ENCODE data around the gene HDLBP. TPM values are rescaled to one million over a fixed set of nuclear protein-coding genes. Genes with fewer than 3 reads are reported as not detected.

The HDLBP gene
- total and polyA plus RNA-seq, 2 experiments from 2014 or later, result 230 to 306 TPM

DNA sequence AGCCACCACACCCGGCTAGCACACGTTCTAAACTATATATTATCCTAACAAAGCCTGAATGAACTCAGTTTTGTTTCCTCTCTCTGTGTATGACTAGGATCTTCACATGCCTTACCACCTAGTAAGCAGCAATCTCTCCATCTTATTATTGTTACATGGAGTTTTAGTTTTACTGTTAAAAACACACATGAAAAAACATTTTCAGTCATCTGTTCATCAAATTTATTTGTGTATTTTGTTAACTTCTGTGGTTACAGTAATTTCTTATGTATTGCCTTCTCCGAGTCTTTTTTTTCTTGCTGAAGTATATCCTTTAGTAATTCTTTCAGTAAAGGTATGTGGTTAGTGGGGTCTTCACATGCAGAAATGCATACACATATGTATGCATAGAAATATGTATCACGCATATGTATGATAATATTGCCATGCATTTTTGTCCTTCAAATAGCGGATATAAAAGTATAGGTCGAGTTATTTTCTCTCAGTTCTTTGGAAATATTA is 95.6 kb downstream of the HDLBP start (continued):
- TF ChIP-seq, protein P1, sequence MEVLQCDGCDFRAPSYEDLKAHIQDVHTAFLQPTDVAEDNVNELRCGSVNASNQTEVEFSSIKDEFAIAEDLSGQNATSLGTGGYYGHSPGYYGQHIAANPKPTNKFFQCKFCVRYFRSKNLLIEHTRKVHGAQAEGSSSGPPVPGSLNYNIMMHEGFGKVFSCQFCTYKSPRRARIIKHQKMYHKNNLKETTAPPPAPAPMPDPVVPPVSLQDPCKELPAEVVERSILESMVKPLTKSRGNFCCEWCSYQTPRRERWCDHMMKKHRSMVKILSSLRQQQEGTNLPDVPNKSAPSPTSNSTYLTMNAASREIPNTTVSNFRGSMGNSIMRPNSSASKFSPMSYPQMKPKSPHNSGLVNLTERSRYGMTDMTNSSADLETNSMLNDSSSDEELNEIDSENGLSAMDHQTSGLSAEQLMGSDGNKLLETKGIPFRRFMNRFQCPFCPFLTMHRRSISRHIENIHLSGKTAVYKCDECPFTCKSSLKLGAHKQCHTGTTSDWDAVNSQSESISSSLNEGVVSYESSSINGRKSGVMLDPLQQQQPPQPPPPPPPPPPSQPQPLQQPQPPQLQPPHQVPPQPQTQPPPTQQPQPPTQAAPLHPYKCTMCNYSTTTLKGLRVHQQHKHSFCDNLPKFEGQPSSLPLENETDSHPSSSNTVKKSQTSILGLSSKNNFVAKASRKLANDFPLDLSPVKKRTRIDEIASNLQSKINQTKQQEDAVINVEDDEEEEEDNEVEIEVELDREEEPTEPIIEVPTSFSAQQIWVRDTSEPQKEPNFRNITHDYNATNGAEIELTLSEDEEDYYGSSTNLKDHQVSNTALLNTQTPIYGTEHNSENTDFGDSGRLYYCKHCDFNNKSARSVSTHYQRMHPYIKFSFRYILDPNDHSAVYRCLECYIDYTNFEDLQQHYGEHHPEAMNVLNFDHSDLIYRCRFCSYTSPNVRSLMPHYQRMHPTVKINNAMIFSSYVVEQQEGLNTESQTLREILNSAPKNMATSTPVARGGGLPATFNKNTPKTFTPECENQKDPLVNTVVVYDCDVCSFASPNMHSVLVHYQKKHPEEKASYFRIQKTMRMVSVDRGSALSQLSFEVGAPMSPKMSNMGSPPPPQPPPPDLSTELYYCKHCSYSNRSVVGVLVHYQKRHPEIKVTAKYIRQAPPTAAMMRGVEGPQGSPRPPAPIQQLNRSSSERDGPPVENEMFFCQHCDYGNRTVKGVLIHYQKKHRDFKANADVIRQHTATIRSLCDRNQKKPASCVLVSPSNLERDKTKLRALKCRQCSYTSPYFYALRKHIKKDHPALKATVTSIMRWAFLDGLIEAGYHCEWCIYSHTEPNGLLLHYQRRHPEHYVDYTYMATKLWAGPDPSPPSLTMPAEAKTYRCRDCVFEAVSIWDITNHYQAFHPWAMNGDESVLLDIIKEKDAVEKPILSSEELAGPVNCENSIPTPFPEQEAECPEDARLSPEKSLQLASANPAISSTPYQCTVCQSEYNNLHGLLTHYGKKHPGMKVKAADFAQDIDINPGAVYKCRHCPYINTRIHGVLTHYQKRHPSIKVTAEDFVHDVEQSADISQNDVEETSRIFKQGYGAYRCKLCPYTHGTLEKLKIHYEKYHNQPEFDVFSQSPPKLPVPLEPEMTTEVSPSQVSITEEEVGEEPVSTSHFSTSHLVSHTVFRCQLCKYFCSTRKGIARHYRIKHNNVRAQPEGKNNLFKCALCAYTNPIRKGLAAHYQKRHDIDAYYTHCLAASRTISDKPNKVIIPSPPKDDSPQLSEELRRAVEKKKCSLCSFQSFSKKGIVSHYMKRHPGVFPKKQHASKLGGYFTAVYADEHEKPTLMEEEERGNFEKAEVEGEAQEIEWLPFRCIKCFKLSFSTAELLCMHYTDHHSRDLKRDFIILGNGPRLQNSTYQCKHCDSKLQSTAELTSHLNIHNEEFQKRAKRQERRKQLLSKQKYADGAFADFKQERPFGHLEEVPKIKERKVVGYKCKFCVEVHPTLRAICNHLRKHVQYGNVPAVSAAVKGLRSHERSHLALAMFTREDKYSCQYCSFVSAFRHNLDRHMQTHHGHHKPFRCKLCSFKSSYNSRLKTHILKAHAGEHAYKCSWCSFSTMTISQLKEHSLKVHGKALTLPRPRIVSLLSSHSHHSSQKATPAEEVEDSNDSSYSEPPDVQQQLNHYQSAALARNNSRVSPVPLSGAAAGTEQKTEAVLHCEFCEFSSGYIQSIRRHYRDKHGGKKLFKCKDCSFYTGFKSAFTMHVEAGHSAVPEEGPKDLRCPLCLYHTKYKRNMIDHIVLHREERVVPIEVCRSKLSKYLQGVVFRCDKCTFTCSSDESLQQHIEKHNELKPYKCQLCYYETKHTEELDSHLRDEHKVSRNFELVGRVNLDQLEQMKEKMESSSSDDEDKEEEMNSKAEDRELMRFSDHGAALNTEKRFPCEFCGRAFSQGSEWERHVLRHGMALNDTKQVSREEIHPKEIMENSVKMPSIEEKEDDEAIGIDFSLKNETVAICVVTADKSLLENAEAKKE (CRISPR knock-in tag; IDR thresholded peaks at IDR 0.05), result no peak

DNA sequence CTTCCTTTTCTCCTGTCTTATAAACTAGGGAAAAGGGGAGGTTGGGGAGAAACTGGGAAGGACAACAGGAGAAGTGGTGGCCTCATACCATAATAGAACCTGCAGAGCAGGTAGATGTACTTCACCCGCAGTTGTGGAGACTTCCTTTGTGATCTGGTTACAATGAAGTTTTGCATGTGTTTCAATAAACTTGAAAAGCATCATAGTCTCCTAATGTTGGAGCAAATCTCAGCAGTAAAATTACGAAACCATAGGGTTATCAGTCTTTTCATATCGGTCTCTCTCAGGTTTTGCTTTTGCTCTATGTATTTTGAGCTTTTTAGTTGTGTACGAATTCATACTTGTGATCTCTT is 96.5 kb downstream of the HDLBP start:
- Mint-ChIP-seq H3K9me3 (no peaks in the 10 kb centered on the region; the same call in 2 of the 3 replicates), H3K27me3 (ENCODE audit: insufficient read depth, low read depth, poor library complexity) (peaks cover 16% of the 10 kb centered on the region), H3K4me3 (peak overlapping the region; percentile 92), H3K36me3 (ENCODE audit: low read depth) (peaks cover 3% of the 10 kb centered on the region; the same call in 2 of the 3 replicates), H3K27ac (no peak overlapping the region), H3K4me1 (peaks cover 31% of the 10 kb centered on the region)
- no peak overlapping the region for H3K27ac ChIP-seq (ENCODE audit: low read depth)
- H3K9me2 ChIP-seq (ENCODE audit: insufficient read depth), result no peaks in the 10 kb centered on the region
- H2AFZ ChIP-seq, result no peak overlapping the region
- peak overlapping the region; percentile 58 for H3K4me3 ChIP-seq
- H3F3A ChIP-seq (replicated peaks; ENCODE audit: low read depth), result peaks cover 5% of the 10 kb centered on the region; the same call in 1 of the 2 replicates
- no peak for ATAC-seq
- H3K4me2 ChIP-seq, result peak overlapping the region; percentile 77
- no peak for DNase-seq (ENCODE audit: low spot score)
- H3K79me2 ChIP-seq (replicated peaks; ENCODE audit: insufficient read depth), result peaks cover 23% of the 10 kb centered on the region
- peaks cover 4% of the 10 kb centered on the region; the same call in 1 of the 2 replicates for H4K20me1 ChIP-seq (replicated peaks; ENCODE audit: insufficient read depth)
- H3K4me1 ChIP-seq (ENCODE audit: insufficient read depth), result peaks cover 19% of the 10 kb centered on the region
- H3K27me3 ChIP-seq (ENCODE audit: insufficient read depth), result no peaks in the 10 kb centered on the region
- no peaks in the 10 kb centered on the region for H3K36me3 ChIP-seq (ENCODE audit: insufficient read depth)
- TF ChIP-seq, protein P2, sequence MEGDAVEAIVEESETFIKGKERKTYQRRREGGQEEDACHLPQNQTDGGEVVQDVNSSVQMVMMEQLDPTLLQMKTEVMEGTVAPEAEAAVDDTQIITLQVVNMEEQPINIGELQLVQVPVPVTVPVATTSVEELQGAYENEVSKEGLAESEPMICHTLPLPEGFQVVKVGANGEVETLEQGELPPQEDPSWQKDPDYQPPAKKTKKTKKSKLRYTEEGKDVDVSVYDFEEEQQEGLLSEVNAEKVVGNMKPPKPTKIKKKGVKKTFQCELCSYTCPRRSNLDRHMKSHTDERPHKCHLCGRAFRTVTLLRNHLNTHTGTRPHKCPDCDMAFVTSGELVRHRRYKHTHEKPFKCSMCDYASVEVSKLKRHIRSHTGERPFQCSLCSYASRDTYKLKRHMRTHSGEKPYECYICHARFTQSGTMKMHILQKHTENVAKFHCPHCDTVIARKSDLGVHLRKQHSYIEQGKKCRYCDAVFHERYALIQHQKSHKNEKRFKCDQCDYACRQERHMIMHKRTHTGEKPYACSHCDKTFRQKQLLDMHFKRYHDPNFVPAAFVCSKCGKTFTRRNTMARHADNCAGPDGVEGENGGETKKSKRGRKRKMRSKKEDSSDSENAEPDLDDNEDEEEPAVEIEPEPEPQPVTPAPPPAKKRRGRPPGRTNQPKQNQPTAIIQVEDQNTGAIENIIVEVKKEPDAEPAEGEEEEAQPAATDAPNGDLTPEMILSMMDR (conservative IDR thresholded peaks at IDR 0.05; ENCODE audit: low read depth in 2 of 2), result no peak
- TF ChIP-seq POLR2AphosphoS5 (IDR thresholded peaks at IDR 0.05; ENCODE audit: low read depth) (no peak), ZNF331 (CRISPR knock-in tag; IDR thresholded peaks at IDR 0.05; ENCODE audit: low read depth) (no peak), JUNB (IDR thresholded peaks at IDR 0.05; ENCODE audit: unreplicated experiment) (no peak), CREB1 (CRISPR knock-in tag; IDR thresholded peaks at IDR 0.05; ENCODE audit: low read depth) (no peak), EZH2 (IDR thresholded peaks at IDR 0.05; ENCODE audit: low read depth, unreplicated experiment) (no peak), ZNF114 (CRISPR knock-in tag; IDR thresholded peaks at IDR 0.05) (no peak), STAT1 (IDR thresholded peaks at IDR 0.05; ENCODE audit: unreplicated experiment) (no peak), EZH2phosphoT487 (IDR thresholded peaks at IDR 0.05; ENCODE audit: unreplicated experiment) (no peak)
- TF ChIP-seq, protein P3, sequence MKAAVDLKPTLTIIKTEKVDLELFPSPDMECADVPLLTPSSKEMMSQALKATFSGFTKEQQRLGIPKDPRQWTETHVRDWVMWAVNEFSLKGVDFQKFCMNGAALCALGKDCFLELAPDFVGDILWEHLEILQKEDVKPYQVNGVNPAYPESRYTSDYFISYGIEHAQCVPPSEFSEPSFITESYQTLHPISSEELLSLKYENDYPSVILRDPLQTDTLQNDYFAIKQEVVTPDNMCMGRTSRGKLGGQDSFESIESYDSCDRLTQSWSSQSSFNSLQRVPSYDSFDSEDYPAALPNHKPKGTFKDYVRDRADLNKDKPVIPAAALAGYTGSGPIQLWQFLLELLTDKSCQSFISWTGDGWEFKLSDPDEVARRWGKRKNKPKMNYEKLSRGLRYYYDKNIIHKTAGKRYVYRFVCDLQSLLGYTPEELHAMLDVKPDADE (IDR thresholded peaks at IDR 0.05), result no peak
